ENCODE data around the gene BCL2L1.

Gene BCL2L1

DNA sequence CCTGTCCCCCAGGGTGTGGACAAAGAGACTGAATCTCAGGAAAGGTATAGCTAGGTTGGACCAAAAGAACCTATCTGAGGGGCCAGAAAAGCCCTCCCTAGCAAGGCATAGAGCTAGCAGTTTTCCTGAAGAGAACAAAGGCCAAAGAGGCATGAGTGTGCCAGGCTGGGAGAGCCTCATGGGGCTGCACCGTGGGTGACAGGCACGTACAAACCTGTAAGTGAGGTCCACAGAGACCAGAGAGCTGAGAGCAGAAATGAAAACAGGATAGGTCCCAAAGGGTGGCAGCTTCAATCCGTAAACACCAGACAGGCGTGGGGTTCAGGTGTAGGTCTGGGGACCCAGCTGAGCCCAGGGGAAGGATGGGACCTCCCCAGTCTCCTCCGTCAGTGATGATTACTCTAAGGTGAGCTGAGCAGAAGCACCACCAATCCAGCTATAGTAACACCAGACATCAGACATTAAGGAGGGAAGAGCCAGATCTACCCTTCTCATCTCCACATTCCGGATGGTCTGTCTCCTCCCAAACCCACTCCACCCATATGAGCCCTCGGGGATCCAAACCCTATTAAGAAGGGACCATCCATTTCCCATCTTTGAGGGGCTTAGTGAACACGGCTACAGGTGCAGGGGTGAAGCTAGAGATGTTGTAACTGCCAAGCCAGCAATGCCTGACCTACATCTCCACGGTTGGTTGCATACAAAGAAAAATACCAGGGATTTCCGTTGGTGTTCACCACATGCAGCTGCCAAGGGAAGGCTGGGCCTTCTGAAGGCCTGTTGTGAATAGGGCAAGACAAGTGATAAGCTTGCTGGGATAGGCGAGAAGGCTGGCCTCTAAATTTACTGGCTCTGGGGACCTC, 38.3 kb downstream of the BCL2L1 start:
- DNase-seq (ENCODE audit: insufficient read length) (no peak), FAIRE-seq (peak; percentile 66)
- TF ChIP-seq TAF1 (IDR thresholded peaks at IDR 0.05; ENCODE audit: borderline replicate concordance, low read depth, low read length) (no peak), POLR2A (IDR thresholded peaks at IDR 0.05; ENCODE audit: low read depth, low read length) (no peak), POLR2AphosphoS5 (IDR thresholded peaks at IDR 0.05; ENCODE audit: low read depth, low read length) (no peak)

DNA sequence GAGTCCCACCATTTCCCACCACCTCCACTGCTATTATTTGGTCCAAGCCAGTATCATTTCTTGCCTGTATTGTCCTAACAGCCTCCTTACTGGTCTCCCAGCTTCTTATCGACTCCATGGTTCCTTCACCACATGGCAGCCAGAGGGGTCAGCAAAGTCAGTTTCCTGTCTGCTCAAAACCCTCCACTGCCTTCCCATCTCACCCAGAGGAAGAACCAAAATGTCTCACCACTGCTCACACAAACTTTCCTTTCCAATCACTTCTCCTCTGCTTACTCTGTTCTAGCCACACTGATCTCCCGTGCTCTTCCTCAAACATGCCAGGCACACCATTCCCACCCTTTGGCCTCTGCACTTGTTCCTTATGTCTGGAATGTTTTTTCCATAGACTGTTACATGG, 39.7 kb downstream of the BCL2L1 start:
- no peak for FAIRE-seq

DNA sequence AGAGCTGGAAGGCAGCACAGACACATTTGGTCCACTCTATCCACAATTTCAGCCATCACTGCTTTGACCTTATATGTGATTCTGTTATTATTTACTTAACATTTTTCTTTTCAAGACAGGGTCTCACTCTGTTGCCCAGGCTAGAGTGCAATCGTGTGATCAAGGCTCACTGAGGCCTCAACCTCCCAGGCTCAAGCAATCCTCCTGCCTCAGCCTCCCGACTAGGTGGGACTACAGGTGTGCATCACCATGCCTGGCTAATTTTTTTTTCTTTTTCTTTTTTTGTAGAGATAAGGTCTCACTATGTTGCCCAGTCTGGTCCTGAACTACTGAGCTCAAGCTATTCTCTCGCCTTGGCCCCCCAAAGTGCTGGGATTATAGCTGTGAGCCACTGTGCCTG, 40.3 kb downstream of the BCL2L1 start:
- DNase-seq (ENCODE audit: insufficient read length) (no peak), FAIRE-seq (no peak)
- TF ChIP-seq POLR2A (IDR thresholded peaks at IDR 0.05; ENCODE audit: low read depth, low read length) (no peak), POLR2AphosphoS5 (IDR thresholded peaks at IDR 0.05; ENCODE audit: low read depth, low read length) (no peak), TAF1 (IDR thresholded peaks at IDR 0.05; ENCODE audit: borderline replicate concordance, low read depth, low read length) (no peak)

More for the DNA sequence above, 39.7 kb downstream of the BCL2L1 start:
- TF ChIP-seq TAF1 (IDR thresholded peaks at IDR 0.05; ENCODE audit: borderline replicate concordance, low read depth, low read length) (no peak), POLR2A (IDR thresholded peaks at IDR 0.05; ENCODE audit: low read depth, low read length) (no peak), POLR2AphosphoS5 (IDR thresholded peaks at IDR 0.05; ENCODE audit: low read depth, low read length) (no peak)
- DNase-seq (ENCODE audit: insufficient read length) = no peak

DNA sequence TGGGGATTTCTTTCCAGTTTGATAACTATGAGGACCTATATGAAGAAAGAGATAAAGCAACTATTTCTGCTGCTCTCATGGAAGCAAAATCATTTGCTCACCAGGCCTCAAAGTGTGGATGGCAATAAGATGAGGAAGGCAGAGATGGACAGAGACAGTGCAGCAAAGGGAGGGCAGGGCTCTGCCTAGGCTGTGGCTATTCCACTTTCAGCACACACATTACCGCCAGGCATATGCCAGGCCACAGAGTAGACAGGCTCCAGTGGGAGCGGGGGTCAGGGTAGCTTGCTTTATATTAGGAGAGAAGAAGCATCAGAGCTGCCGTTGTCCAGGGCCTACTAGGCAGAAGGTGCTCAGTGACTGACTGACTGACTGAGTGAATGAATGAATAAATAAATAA, 40.9 kb downstream of the BCL2L1 start:
- TF ChIP-seq TAF1 (IDR thresholded peaks at IDR 0.05; ENCODE audit: borderline replicate concordance, low read depth, low read length) (no peak), POLR2AphosphoS5 (IDR thresholded peaks at IDR 0.05; ENCODE audit: low read depth, low read length) (no peak), POLR2A (IDR thresholded peaks at IDR 0.05; ENCODE audit: low read depth, low read length) (no peak)
- DNase-seq (ENCODE audit: insufficient read length) = no peak
- FAIRE-seq = no peak

DNA sequence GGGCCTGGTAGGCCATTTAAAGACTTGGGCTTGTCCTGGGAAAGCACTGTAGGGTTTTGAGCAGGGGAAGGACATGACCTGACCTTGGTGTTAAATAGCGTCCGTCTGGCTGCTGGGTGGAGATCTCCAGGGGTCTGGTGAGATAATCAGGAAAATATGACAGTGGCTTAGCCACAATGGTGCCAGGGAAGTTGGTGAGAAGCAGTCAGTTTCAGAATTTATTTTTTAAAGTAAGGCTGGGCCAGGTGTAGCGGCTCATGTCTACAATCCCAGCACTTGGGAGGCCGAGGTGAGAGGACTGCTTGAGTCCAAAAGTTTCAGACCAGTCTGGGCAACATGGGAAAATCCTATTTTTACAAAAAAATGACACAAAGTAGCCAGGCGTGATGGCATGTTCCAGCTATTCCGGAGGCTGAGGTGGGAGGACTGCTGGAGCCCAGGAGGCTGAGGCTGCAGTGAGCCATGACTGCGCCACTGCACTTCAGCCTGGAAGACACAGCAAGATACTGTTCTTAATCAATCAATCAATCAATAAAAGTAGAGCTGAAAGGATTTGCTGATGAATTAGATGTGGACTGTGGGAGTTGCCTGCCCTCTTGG, 41.4 kb downstream of the BCL2L1 start:
- DNase-seq (ENCODE audit: insufficient read length) (no peak), FAIRE-seq (no peak)
- TF ChIP-seq POLR2A (IDR thresholded peaks at IDR 0.05; ENCODE audit: low read depth, low read length) (no peak), TAF1 (IDR thresholded peaks at IDR 0.05; ENCODE audit: borderline replicate concordance, low read depth, low read length) (no peak), POLR2AphosphoS5 (IDR thresholded peaks at IDR 0.05; ENCODE audit: low read depth, low read length) (no peak)

DNA sequence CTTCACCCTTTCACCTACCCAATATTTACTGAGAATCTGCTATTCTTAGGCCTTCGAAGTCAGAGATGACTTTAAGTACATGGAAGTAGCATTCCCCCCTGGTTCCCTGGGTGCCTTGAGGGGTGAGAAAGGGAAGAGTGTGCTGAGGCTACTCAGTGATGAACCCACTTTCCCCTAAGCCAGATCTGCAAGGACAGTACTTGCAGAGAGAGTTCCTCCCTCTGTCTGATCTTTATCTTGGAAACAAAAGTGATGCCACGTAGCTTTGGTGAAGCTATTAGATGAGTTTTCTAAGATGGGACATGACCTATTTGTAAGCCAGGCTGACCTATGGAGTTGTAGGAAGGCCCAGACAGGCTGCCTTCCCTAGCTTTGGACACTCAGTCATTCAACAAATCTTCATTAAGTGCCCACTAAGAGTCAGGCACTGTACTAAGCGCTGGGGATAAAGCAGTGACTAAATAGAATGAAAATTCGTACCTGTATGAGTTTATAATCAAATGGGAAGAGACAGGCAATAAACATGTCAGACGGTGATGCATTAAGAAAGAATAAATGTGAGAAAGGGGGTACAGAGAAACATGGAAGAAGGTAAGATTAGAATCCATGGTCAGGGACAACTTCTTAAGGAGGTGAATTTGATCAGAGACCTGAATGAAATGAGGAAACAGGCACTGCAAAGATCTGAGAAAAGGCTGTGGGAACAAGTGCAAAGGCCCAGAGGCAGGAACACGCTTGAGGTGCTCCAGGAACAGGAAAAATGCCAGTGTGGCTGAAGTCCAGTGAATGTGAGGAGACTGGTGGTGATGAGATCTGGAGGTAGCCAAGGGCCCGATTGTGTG, 42.2 kb downstream of the BCL2L1 start:
- TF ChIP-seq POLR2AphosphoS5 (IDR thresholded peaks at IDR 0.05; ENCODE audit: low read depth, low read length) (no peak), POLR2A (IDR thresholded peaks at IDR 0.05; ENCODE audit: low read depth, low read length) (no peak), TAF1 (IDR thresholded peaks at IDR 0.05; ENCODE audit: borderline replicate concordance, low read depth, low read length) (no peak)
- DNase-seq (ENCODE audit: insufficient read length) (no peak), FAIRE-seq (no peak)

DNA sequence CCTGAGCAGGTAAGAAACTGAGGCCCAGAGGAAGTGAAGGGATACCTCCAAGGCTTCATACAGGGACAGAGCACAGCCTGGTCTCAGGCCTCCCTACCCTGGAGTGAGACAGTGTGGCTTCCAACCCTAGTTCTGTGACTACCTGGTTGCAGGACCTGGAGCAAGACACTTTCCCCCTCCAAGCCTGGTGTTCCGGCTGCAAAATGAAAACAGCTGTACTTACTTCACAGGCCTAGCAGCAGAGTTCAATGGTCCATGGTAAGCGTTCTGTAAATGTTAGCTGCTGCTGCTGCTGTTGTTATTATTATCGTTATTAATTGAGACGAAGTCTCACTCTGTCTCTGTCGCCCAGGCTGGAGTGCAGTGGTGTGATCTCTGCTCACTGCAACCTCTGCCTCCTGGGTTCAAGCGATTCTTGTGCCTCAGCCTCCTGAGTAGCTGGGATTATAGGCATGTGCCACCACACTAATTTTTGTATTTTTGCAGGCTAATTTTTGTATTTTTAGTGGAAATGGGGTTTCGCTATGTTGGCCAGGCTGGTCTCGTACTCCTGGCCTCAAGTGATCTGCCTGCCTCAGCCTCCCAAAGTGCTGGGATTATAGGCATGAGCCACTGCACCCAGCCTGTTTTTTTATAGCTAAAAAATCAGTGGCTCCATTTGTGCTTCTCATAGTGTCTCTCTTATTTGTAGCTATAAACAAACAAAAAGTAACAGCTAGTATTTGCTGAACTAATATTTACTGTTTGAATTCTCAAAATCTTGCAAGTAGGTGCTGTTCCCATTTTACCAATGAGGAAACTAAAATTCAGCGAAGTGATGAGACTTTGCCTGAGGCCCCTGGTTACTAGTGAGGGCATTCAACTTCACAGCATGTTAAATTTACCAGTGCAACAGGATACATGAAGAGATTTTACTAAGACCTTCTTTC, 43.0 kb downstream of the BCL2L1 start:
- DNase-seq (ENCODE audit: insufficient read length) (no peak), FAIRE-seq (no peak)
- TF ChIP-seq POLR2A (IDR thresholded peaks at IDR 0.05; ENCODE audit: low read depth, low read length) (no peak), POLR2AphosphoS5 (IDR thresholded peaks at IDR 0.05; ENCODE audit: low read depth, low read length) (no peak), TAF1 (IDR thresholded peaks at IDR 0.05; ENCODE audit: borderline replicate concordance, low read depth, low read length) (no peak)

DNA sequence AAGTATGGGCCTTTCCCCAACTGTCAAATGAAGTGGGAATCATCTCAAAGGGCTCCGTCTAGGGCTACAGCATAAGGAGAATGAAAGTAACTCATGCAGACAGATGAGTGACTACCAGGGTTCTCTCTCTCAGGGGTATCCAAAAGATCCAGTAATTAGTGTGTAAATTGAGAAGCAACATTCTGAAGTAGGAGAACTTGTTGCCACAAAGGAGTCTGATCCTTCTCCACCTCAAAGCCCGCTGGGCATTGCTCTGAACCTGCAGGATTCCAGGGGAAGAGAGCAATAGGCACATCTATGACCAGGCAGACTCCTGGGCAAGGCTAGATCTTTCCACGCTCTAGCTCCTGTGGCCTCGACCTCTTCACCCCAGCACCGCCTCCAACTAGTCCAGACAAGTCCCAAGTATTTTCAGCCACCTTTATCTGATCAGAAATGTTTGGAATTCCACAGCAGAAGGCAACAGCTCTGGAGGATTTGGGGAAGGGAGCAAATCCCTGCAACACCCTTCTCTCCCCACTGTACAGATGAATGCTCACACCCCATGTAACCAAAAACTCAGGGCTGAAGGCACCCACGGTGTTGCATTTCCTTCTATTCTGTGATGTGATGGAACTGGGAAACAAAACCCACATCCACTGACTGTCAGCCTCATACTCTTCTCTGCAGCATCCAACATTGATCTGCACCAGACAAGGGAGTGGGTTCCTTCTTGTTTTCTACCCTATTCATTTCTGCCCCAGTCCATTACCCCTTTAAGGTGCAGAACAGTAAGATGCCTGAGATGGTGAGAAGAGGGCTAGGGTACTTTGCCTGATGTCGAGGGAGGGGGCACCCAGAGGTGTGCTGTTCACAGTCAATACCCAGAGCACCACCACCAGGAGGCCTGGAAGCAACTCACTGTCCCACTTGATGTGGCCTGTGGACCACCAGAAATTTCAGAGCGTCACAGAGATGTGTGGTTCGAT, 44.0 kb downstream of the BCL2L1 start:
- DNase-seq (ENCODE audit: insufficient read length) (no peak), FAIRE-seq (no peak)
- no peak for TF ChIP-seq POLR2A (IDR thresholded peaks at IDR 0.05; ENCODE audit: low read depth, low read length)
- TF ChIP-seq TAF1 (IDR thresholded peaks at IDR 0.05; ENCODE audit: borderline replicate concordance, low read depth, low read length) = no peak
- no peak for TF ChIP-seq POLR2AphosphoS5 (IDR thresholded peaks at IDR 0.05; ENCODE audit: low read depth, low read length)

DNA sequence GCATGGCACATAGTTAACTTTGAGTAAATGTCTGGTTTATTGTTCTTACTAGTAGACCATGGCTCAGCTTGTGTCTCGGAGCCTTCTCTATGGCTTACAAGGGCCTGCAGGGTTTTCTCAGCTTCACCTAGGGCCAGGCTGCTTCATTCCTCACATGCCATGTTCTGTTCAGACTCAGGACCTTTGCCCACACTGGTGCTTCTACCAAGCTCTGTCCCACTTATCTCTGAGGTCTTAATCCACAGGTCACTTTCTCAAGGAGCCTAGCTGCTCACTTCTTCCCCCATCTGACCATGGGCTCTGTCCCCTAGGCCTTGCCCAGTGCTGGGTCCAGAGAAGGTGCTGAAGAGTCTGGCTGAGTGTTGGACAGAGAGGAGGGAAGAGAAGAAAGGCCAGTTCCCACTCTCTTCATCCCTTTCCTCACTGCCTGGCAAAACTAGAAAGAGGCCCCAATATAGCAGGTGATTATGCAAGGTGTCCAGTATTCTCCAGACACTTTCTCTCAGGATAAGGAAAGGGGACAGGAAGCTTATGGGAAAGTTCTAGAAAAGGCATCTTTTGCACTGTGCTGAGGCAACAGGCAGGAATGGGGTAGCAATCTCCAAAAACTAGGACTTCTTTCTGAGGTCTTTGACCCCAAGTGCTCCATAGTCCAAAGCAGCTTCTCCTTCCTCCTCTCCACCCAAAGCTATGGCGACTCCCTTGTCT, 45.0 kb downstream of the BCL2L1 start:
- DNase-seq (ENCODE audit: insufficient read length) (no peak), FAIRE-seq (no peak)
- TF ChIP-seq POLR2AphosphoS5 (IDR thresholded peaks at IDR 0.05; ENCODE audit: low read depth, low read length) (no peak), TAF1 (IDR thresholded peaks at IDR 0.05; ENCODE audit: borderline replicate concordance, low read depth, low read length) (no peak), POLR2A (IDR thresholded peaks at IDR 0.05; ENCODE audit: low read depth, low read length) (no peak)

Data from GM12892 (cell line).